ENCODE measurements around the gene ATG4A.

GRCh38 chrX:108127152-108127551 lies 35.6 kb downstream of the ATG4A start:
- TF ChIP-seq CTCF (conservative IDR thresholded peaks at IDR 0.05 in 1 of 2, IDR thresholded peaks at IDR 0.05 in 1 of 2; ENCODE audit: low read depth in 1 of 2, low read length in 2 of 2) (no peak), EZH2 (IDR thresholded peaks at IDR 0.05; ENCODE audit: low read length, missing control alignments) (no peak)
